PFSK-1 (cell line): Measurements from ENCODE around the gene EPN3.

Experiments used
- FOXP2 ChIP-seq: optimal IDR thresholded peaks from 2 replicates; pipeline ENCODE3; 2011; ENCODE audit warnings: borderline replicate concordance, control low read depth, inconsistent platforms; ENCODE audit not compliant: insufficient read depth; ENCODE audit errors: extremely low read length, extremely low read depth
- POLR2AphosphoS5 ChIP-seq: IDR thresholded peaks from 2 replicates; pipeline ENCODE4 v1.6.1; 2012; ENCODE audit warnings: low read depth, mild to moderate bottlenecking, control low read depth, low read length, moderate library complexity
- SIN3A ChIP-seq: IDR thresholded peaks from 2 replicates; pipeline ENCODE4 v1.6.1; 2012; ENCODE audit warnings: mild to moderate bottlenecking, low read length, moderate library complexity, borderline replicate concordance; ENCODE audit not compliant: insufficient read depth
- TAF1 ChIP-seq: IDR thresholded peaks from 2 replicates; pipeline ENCODE4 v1.6.1; 2012; ENCODE audit warnings: low read length, control low read depth, borderline replicate concordance; ENCODE audit not compliant: insufficient read depth
- TF ChIP-seq, protein P1 (sequence below), 2 experiments: IDR thresholded peaks; 2 replicates each; pipeline versions ENCODE4 v1.6.1 to v1.8.0; 2011 to 2012; ENCODE audit warnings: low read depth in 2 of 2, low read length in 2 of 2, control low read depth in 1 of 2, inconsistent platforms in 1 of 2, mild to moderate bottlenecking in 1 of 2, moderate library complexity in 1 of 2; ENCODE audit not compliant: insufficient read depth in 1 of 2

The EPN3 gene

DNA sequence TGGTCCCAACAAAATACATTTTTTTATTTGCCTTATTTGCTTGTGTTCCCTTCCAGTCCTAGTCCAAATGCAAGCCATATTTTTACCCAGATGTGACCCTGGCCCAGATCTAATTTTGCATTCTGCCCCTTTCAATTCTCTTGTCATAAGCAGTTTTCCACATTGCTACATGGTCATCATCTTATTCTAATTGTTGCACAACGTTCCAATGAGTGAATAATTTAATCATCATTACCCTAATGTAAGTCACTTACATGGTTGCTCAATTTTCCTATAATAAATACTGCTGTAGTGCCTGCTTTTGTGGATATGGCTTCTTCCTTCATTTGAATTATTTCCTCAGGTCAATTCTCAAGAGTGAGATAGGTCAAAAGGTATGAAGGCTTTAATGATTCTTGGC is 41.0 kb upstream of the EPN3 start:
- no peak for TF ChIP-seq POLR2AphosphoS5
- TF ChIP-seq, protein P1, sequence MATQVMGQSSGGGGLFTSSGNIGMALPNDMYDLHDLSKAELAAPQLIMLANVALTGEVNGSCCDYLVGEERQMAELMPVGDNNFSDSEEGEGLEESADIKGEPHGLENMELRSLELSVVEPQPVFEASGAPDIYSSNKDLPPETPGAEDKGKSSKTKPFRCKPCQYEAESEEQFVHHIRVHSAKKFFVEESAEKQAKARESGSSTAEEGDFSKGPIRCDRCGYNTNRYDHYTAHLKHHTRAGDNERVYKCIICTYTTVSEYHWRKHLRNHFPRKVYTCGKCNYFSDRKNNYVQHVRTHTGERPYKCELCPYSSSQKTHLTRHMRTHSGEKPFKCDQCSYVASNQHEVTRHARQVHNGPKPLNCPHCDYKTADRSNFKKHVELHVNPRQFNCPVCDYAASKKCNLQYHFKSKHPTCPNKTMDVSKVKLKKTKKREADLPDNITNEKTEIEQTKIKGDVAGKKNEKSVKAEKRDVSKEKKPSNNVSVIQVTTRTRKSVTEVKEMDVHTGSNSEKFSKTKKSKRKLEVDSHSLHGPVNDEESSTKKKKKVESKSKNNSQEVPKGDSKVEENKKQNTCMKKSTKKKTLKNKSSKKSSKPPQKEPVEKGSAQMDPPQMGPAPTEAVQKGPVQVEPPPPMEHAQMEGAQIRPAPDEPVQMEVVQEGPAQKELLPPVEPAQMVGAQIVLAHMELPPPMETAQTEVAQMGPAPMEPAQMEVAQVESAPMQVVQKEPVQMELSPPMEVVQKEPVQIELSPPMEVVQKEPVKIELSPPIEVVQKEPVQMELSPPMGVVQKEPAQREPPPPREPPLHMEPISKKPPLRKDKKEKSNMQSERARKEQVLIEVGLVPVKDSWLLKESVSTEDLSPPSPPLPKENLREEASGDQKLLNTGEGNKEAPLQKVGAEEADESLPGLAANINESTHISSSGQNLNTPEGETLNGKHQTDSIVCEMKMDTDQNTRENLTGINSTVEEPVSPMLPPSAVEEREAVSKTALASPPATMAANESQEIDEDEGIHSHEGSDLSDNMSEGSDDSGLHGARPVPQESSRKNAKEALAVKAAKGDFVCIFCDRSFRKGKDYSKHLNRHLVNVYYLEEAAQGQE (IDR thresholded peaks at IDR 0.05; ENCODE audit: insufficient read depth in 1 of 2, low read depth in 2 of 2, low read length in 2 of 2): no peak
- TF ChIP-seq TAF1: no peak
- TF ChIP-seq FOXP2: no peak
- no peak for TF ChIP-seq SIN3A

DNA sequence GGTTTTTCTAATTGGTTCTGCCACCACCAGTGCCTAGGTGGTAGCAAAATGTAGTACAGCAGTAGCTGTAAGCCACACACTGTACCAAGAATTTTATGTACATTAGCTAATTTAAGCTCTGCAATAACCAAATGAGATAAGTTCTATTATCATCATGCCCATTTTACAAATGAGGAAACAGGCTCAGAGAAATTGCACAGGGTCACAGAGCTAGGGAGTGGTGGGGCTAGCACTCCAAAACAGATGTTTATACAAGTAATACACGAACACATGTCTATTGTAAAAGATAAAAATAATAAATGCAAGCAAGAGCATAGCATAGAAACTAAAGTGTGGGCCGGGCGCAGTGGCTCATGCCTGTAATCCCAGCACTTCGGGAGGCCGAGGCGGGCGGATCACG is 40.3 kb upstream of the EPN3 start:
- no peak for TF ChIP-seq SIN3A
- TF ChIP-seq FOXP2: no peak
- TF ChIP-seq, protein P1 (IDR thresholded peaks at IDR 0.05; ENCODE audit: insufficient read depth in 1 of 2, low read depth in 2 of 2, low read length in 2 of 2): no peak
- TF ChIP-seq TAF1: no peak
- TF ChIP-seq POLR2AphosphoS5: no peak

DNA sequence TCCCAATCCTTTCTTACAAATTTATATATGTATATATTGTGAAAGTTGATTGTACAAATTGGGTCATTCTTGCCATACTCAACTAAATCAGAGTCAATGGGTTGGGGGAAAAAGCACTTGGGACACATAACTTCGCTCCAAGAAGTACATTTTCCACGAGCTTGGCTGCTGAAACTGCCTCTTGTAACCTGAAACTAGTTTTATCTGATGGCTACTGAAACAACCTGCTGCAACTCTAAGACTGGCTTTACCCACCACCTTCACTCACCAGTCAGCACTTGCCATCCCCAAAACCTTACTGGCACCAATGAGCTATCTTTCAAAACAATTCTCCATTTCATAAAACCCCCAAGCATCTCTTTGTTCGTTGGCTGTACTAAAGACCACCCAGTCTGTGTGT is 38.8 kb upstream of the EPN3 start:
- TF ChIP-seq POLR2AphosphoS5: no peak
- TF ChIP-seq, protein P1 (IDR thresholded peaks at IDR 0.05; ENCODE audit: insufficient read depth in 1 of 2, low read depth in 2 of 2, low read length in 2 of 2): no peak
- no peak for TF ChIP-seq TAF1
- no peak for TF ChIP-seq SIN3A
- TF ChIP-seq FOXP2: no peak

DNA sequence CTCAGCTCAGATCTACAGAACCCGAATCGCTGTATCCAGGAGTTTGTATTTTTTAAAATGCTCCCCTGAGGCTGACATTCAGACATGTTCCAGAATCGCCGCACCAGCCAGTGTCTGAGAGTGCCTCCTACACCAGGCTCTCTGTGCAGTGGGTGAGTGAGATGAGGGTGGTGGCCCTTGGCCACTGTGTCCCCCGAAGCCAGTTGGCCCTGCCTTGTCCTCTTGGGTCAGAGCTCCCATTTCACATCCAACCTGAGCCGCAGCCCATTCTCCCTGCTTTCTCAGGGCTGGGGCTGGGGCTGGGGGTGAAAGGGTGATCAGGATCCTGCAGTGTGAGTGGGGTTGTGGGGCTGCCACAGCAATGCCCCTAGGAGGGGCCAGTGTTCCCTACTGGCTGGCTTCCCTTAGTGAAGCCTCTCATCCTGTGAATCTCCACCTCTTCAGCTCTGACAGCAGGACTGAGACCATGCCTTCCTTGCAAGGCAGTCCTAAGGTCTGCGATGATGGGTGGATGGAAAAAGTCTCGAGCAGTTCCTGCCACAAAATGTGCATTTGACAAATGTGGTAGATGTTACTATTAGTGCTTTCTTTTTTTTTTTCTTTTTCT is 37.2 kb upstream of the EPN3 start:
- no peak for TF ChIP-seq FOXP2
- no peak for TF ChIP-seq SIN3A
- TF ChIP-seq, protein P1 (IDR thresholded peaks at IDR 0.05; ENCODE audit: insufficient read depth in 1 of 2, low read depth in 2 of 2, low read length in 2 of 2): no peak
- no peak for TF ChIP-seq POLR2AphosphoS5
- TF ChIP-seq TAF1: no peak

DNA sequence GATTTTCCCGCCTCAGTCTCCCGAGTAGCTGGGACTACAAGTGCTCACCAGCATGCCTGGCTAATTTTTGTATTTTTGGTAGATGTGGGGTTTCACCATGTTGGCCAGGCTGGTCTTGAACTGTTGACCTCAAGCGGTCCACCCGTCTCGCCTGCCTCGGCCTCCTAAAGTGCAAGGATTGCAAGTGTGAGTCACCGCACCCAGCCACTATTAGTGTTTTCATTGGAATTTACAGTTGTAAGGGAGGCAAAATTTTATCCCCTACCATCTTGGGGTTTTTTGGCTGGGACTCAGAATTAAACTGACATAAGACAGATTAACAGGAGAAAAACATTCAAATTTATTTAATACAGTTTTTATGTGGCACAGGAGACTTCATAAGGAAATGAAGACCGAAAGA is 36.6 kb upstream of the EPN3 start:
- TF ChIP-seq POLR2AphosphoS5 (no peak), TAF1 (no peak), SIN3A (no peak), FOXP2 (no peak)
- TF ChIP-seq, protein P1 (IDR thresholded peaks at IDR 0.05; ENCODE audit: insufficient read depth in 1 of 2, low read depth in 2 of 2, low read length in 2 of 2): no peak
